ENCODE results near the gene KIAA1958.
"Not testable (repeated sequence)": the region's sequence is repeated elsewhere in the genome, so short reads cannot be mapped to it uniquely, and the experiment has no call there.

KIAA1958 gene

DNA sequence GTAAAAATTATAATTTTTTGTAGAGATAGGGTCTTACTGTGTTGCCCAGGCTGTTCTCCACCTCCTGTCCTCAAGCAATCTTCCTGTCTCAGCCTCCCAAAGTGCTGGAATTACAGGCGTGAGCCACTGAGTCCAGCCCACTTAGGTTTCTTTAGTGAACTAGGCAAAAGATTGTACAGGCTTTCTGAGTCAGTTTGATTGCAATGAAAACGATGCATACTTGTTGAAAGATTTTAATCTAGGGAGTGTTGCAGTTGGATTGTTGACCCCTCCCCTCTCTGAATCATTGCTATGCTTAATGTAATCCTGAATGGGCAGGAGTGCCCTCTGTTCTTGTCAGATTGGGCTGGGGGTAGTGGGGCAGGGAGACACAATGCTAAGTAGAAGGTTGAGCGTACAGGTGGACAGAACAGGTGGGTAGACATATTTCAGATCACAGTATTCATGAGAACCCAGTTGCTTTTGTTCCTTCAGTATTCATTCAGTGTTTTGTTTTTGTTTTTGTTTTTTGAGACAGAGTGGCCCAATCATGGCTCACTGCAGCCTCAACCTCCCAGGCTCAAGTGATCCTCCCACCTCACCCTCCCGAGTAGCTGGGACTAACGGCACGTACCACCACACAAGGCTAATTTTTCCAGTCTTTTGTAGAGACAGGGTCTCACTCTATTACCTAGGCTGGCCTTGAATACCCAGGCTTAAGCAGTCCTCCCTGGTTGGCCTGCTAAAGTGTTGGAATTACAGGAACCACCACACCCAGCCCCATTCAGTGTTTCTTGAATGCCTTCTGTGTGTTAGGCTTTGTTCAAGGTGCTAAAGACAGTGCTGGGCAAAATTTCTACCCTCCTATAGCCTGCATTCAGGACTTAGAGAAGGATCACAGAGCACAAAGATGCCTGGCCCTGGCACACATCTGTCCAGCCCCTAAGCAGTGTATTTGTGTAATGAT lies 70.1 kb downstream of the KIAA1958 start:
- no peak for DNase-seq

DNA sequence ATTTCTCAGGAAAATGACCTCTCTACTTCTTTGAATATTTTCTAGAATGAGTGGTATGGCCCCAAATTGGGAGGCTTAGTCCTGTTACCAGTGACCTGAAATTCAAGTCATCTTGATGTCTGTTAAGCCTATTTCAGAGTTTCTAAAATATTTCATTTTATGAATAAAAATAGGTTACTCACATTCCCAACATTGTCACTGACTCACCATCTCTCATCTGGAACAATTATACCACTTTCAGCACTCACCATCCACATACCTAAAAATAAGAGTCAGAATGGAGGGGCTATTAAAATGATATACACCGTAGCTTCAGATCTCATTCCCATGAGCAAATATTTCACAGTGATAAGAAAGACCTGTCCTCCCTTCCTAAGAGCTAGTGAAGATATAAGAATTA lies 71.8 kb downstream of the KIAA1958 start:
- no peak for DNase-seq

DNA sequence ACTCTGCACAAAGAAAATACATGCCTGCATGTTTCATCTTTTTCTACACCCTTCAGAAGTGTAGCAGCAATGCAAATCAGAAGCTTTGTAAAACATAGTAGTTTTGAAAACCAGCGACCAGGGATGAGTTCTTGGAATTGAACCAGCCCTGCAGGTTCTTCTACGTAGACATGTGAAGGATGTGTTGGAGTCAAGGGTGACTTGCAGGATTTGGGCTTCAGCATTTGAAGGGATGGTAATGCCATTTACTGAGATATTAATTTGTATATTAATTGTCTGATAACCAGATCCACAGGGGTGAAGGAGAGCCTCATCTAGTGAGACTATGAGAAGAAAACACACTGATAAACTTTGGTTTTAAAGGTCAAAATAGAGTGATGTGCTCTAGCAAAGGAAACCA lies 72.4 kb downstream of the KIAA1958 start:
- DNase-seq: no peak

DNA sequence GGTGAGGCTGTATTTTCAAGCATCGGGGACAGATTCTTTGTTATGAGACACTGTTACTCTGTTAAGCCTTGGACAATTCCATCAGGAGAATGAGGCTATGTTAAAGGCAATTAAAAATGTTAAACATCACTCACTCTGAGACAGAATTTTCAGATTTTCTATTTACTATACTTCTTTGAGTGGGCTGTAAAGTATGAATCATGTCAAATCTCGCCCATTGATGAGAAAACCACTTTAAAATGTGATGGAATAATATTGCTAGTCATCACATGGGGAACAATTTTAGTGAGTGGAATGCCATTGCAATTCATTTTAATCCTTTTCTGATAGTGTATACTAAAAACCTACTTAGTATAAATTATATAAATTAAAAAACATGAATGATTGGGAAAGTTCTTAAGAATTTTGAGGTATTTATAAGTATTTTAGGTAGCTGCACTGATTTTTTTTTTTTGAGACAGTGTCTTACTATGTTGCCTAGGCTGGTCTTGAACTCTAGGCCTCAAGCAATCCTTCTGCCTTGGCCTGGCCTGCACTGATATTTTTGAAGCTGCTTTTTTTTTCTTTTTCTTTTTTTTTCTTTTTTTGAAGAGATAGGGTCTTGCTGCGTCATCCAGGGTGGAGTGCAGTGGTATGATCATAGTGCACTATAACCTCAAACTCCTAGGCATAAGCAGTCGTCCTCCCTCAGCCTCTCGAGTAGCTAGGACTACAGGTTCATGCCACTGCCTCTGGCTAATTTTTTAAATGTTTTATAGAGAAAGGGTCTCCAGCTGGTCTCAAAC lies 73.2 kb downstream of the KIAA1958 start:
- DNase-seq: no peak

DNA sequence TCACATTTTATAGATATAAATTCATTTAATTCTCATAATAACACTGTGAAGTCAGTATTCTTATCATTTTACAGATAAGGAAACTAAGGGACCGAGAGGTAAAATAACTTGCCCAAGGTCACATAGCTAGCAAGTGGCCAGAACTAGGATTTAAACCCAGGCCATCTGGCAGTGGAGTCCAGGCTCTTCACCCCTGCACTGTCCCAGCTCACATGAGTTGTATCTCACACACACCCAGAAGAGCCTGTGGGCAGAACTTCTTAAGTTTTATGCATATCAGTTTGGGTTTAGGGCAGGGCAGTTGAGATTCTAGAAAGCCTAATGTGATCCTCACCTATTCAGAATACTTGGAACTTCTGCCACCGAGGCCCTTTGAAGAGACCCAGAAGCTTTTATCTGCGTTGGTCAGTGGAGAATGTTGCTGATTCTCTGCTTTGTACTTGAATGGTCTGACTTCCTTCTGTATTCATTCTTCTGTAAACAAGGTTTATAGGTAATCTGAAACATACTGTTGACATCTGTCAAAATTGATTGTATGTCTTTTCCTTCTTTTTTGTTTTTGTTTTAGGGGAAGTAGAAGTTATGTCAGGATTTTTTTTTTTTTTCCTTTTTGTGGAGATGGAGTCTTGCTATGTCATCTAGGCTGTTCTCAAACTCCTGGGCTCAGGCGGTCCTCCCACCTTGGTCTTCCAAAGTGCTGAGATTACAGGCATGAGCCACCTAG lies 75.8 kb downstream of the KIAA1958 start:
- no peak for DNase-seq

DNA sequence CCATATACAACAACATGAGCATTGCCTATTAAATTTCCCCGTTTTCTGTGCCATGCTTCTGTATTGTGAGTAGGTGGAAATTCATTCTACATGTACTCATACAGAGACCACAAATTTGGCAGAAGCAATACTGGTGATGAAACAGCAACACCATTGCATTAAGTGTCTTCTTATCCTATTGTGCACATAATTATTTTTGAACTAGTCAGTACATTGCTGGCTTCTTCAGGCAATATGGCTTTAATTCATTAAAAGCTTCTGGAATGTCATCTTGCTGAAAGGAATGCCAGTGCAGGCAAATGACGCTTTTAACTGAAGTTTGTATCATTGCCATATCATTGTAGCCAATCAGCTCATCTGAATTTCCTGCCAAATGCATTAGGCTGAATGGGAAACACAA lies 82.6 kb downstream of the KIAA1958 start:
- DNase-seq: no peak

DNA sequence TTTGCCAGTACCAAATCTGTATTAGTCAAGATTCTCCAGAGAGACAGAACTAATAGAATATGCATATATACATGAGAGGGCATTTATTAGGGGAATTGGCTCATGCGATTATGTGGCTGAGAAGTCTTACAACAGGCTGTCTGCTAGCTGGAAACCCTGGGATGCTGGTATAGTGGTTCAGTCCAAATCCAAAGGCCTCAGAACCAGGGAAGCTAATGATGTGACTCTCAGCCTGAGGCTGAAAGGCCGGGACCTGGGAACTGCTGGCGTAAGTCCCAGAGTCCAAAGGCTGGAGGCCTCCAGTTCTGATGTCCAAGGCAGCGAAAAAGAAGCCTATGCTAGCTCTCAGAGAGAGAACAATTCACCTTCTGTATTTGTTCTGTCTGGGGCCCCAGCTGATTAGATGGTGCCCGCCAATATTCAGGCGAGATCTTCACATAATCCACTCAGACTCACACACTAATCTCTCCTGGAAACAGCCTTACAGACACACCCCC lies 84.1 kb downstream of the KIAA1958 start:
- no peak for DNase-seq

DNA sequence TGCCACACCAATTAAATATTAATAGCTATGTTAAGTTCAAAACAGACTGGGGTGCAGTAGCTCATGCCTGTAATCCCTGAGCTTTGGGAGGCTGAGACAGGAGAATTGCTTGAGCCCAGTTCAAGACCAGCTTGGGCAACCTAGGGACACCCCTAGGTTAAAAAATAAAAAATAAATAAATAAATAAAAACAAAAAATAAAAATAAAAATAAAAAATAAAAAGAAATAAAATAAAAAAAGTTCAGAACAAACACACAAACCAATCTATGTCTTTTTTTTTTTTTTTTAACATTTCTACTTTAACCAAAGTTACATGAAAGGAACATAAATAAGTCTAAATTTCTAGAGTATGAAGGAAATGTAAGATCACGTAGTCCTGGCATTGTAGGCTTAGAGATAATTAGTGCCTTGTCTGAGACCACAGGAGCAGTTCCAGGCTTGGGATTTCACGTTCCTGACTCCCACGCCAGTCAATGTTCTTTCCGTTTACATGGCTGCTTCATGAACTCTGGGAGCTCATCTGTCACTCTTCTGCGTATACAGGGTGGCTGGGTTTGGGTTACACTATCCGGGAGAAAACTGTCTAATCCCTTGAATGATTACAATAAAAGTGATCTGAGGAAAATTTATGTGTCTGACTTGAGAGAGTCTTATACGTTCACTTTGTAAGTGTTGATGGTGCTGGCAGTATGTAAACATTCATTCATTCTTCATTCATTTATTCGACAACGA lies 85.2 kb downstream of the KIAA1958 start:
- DNase-seq: no peak

DNA sequence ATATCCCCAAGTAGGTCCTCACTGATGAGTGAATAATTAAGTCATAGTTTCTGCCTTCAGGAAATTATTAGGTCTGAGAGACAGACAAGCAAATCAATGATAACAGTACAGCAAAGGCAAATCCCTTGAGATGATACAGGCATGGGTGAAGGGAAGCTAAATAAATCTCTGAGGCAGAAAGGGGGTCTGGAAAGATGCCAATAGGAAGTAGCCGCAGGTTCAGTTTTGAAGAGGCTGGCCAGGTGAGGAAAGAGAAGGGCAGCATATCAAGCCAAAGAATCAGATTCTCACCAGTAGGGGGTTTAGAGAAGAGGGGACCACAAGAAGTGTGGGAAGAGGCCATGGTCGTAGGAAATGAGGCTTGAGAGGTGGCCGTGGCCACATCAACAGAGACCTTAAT lies 85.8 kb downstream of the KIAA1958 start:
- no peak for DNase-seq

DNA sequence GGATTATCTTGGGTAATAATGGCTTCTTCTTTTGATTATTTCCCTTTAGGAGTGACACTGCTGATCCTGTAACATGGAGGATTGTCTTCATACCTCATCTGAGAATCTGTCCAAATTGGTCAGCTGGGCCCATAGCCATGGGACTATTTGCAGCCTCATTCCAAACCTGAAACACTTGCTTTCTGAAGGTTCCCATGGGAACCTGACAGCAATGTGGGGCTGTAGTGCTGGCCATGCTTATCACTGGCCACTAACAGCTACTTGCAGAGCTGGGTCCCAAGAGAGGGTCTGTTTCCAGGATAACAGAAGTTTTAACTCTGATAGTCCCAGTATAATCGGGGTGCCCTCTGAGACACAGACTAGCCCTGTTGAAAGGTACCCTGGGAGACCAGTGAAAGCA lies 87.4 kb downstream of the KIAA1958 start:
- no peak for DNase-seq

DNA sequence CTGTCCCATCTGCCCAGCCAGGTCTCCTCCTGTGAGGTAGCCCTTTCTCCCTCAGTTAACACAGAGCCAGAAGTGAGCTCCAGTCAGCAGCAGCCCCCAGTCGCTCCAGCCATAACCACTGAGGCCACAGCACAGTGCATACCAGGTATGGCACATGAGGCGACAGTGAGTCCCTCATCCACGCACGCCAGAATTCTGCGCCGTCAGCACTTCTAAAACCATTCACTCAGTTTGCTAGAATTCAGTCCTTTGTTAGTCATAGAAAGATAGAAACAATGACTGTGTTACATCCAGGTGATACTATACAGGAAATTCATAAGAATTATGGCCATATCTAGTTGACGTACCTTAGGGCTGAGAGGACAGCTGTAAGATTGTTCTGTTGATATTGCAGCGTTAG lies 88.5 kb downstream of the KIAA1958 start:
- no peak for DNase-seq

DNA sequence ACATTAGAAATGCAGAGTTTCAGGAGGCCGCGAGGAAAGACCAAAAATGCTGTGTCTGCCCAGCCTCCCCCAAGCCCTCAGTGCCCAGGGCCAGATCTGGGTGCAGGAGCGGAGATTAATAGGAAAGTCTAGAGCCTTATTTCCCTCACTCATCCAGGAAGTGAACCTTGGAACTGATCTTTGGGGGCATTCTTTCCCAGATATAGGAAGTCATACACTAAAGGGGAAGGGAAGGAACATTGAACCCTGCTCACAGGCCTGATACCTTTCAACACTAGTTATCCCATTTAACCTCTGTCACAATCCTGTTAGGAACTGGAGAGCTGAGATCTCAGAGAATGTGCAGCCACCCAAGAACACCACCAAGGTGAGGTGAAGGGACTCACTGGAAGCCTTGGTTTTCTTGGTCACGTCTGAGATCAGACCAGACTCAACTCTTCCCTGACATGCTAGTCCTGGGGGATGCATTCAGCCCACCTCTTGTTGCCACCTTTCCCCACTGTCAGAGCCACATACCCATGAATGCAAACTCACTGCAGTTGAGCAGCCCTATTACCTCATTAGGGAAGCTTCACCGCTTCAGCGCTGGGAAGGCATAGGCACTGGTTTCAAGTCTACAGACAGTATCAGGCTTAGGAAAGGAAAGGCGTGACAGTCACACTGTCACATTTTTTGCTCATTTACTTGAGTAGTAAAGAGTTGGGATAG lies 95.0 kb downstream of the KIAA1958 start:
- DNase-seq: no peak

DNA sequence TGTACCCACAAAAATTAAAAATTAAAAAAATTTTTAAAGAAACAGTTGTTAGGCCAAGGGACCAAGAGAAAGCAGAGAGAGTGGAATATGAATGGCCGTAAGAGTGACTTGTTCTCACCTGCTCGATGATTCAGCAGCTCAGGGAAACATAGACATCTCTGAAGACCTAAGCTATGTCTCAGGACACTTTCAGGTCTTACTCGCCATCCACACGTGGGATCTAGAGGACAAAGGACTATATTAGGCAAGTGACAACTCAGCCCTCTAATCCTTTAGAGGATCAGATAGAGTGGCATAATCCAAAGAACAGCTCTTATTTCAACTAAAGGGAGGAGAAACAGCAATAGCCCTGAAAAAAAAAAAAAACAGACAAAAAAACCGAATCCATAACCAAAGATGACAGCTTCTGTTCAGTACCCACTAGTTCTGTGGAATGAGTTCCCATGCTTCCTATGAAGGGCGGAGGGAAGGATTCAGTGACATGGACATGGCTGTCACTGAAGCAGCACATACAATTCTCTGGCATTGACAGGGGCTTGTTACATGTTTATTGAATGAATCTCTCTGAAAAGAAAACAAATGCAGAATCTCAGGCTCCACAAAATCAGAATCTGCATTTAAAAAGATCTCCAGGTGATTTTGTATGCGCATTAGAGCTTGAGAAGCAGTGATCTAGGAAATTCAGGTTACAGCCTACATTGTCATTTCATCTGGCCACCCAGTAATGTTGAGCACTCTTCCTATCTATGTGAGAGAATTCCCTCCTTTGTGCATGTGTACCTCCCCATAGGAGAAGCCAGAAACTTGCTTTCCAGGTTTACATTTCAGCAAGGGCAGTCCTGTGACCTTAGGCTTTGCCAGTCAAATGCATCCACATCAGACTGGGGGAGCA lies 96.0 kb downstream of the KIAA1958 start:
- DNase-seq: no peak

DNA sequence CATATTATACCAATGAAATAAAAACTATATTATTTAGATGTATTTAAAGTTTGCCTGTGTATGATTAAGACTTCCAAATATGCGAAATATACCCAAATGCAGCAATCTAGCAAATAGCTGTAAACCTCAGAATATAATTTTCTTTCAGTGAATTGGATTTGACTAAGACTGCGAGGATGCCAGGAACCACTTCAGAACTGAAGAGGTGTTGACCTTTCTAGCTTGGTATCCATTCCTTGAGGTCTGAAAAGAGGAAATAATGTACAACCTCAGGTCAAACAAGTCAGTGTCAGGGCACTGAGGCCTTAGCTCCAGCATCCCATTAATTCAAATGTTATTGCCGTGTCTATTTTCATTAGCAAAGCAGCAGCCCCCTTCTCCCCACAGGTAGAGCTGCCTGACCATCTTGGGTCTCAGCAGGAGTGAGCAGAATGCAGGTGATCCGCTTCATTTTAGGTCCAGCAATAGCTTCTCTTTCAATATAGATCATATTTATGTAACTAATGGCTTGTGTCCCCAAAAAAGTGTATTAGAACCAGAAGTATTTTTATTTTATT lies 100.0 kb downstream of the KIAA1958 start:
- no peak for DNase-seq

DNA sequence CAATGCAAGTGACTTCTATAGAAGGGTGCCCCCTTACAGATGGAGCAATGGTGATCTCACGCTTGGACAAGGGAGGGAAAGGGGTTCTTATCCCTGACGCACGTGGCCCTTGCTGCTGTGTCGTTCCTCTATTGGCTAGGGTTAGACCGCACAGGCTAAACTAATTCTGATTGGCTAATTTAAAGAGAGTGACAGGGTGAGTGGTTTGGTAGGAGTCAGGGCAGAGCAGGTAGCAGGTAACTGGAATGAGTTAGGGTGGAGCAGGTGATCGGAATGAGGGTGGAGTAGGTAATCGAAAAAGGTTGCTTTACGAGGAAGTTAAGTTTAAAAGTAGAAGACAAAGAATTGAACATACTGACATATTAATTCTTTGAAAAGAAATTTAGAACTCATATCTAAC lies 105.2 kb downstream of the KIAA1958 start:
- DNase-seq: not testable (repeated sequence)

DNA sequence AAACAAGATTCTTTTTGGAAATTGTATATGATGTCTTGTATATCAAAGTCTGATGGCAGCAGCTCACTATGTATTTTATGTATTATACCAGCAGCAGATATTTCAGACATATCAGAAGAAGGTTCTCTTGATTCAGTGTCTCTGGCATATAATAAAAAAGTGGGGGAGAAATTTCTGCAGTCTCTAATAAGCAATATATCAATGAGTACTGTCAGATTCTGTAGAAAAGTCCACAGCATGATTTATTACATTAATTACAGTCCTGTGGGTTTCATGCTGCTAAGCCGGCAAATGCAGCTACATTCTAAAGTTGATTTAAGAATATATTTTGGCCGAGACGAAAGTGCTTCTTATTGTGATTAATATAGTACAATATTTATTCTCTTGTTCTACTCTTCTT lies 113.1 kb downstream of the KIAA1958 start:
- no peak for DNase-seq

DNA sequence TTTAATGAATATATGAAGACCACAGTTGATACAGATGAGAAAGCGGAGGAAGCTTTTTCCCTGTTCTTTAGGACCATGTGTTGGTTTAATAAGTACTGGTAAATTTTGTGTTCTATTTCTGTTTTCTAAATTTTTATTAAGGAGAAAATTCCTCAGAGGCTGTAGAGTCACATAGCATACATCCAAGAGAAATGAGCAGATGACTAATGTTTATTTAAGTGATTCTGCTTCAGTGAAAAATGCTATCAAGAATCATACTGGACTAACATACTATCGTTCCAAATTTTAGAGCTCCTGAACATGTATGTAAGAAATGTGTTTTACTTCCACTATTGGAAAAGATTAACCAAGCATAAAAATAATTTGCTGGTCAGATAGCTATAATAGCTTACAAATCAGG lies 115.0 kb downstream of the KIAA1958 start:
- DNase-seq: no peak

DNA sequence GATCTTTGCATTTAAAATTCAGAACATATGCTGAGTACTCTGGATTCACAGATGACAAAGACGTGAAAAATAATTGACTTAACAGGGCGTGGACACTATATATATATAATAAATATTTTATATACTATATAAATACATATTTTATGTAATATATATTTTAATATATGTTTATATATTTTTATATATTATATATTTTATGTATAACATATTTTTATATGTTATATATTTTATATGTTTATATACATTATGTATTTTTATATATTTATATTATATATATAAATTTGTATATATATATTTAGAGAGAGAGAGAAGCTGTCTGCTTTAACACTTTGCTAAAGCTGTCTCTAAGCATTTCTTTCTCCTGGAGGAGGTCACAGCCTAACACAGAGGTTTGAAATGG lies 118.2 kb downstream of the KIAA1958 start:
- DNase-seq: no peak

DNA sequence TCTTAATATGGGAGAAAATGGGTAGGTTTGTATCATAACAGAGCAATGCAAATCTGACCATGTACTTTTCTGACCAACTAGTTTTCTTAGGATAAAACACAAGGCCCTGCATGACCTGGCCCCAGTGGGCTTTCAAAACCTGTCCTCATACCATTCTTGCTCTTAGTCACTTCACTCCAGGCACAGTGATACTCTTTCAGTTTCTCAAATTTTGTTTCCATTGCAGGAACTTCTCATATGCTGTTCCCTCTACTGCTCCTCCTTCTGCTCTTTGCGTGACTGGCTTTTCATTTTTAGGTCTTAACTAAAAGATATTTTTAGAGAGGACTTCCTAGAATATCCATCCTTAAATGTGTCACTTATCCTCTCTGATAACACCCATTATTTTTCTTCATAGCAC lies 118.9 kb downstream of the KIAA1958 start:
- DNase-seq: no peak

DNA sequence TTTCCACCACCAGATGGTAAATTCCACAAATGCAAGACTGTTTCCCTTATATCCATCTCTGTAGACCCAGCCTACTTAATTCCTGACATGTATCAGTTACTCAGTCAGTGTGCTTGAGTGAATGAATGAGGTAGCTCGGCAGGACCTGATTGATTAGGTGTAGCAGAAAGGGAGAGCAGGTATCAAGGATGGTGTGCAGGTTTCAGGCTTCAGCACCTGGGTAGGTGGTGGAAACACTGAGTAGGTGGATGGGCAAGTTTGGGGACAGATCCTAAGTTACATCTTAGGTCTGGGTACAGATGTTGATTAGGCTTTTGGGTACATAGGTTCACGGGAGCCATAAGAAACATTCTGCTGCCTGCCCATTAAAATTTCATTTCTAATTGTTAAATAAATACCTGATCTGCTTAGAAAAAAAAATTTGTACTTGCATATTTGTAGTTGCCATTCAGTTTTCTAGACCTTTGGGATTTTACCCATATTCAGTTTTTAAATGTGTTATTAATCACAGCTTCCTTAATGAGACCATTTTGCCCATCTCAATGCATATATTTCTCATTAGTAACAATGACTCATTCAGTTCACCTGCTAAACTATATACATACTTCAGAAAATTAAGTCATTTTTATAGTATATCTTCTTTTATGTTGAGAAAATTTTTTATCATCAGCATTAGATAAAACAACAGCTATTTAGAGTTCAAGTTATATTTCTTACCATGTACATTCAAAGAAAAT lies 119.5 kb downstream of the KIAA1958 start:
- no peak for DNase-seq

Measured in SIG-M5 (cell line).